Smooth muscle cell of the brain vasculature (primary cell): ENCODE results near the gene ZCCHC2.

Experiments
- DNase-seq: peaks from one replicate; pipeline ENCODE4 v3.0.0-alpha.2; 2012; ENCODE audit warnings: low read depth, low spot score

ZCCHC2 gene

DNA sequence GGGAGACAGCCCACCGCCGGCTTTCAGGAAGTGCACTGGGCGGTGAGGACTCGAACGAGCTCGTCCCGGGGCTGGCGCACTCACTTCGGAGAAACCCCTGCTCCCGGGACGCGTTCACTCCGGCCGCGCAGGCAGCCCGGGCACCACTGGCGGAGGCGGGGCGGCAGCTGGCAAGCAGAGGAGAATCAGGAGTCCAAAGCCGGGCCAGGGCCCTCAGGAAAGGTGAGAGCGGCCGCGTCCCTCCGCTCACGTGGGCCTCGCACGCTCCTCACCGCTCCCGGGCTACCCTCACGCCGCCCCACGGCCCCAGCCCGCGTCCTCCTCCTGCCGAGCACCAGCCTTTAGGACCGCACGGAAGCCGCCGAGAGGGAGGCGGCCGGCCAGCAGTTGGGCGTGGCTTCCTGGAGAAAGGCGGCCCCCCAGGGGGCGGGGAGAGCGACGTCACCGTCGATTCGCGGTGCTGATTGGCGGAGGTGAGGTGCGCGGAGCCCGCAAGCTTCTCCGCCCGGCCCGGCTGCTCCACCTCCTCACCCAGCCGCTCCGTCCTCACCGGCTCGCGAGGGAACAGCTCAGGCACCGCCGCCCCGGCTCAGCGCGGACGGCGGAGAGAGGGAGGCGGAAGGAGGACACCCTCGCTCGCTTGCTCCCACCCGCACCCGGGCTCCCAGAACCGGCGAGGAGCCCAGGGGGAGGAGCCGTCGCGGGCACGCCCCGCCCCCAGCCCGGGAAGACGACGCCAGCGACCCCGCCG lies at the start of gene ZCCHC2:
Gene ZCCHC2 (plus strand): TSS at position 522 of the 751 bp plus-strand sequence. CDS start 400 bp downstream, outside the sequence.
- DNase-seq = peak; percentile 92

DNA sequence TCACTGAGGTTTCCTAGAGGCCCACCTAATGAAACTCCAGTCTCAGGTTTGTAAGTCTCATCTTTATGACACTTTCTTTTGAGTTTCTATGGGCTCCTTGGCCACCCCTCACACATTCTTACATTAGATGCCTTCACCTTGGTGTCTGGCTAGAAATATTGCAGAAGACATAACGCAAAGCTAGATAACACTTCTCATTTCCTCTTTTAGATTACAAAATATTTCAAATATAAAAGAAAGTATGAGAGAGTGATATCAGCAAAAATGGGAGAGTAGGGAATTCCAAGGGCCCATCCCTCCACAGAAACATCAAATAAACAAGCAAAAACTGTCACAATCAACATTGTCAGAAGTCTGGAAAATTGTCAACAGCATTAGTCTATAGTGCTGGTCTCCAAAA lies 43.3 kb upstream of the ZCCHC2 start:
- no peak for DNase-seq

- no peak for DNase-seq
These were observed 41.9 kb upstream of the ZCCHC2 start for GRCh38 chr18:62480927-62481326.

DNA sequence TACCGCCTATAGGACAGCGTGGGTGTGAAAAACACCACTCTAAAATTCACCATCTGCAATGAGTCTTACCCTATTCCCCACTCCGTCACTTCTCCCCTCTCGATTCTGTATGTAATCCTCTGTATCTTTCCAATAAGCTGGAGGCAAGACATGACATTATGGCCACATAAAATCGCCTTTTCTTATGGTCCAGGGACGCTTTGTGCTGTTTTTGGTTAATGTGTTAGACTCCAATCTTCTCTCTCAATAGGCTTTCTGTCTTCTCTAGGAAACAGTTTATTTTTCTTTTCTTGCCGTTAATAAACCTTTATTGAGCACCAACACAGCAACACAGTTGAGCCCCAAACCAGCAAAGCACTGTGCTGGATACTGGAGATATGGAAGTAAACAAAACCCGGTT lies 37.9 kb upstream of the ZCCHC2 start:
- no peak for DNase-seq

- no peak for DNase-seq
These were observed 37.1 kb upstream of the ZCCHC2 start for GRCh38 chr18:62485684-62486083.

DNA sequence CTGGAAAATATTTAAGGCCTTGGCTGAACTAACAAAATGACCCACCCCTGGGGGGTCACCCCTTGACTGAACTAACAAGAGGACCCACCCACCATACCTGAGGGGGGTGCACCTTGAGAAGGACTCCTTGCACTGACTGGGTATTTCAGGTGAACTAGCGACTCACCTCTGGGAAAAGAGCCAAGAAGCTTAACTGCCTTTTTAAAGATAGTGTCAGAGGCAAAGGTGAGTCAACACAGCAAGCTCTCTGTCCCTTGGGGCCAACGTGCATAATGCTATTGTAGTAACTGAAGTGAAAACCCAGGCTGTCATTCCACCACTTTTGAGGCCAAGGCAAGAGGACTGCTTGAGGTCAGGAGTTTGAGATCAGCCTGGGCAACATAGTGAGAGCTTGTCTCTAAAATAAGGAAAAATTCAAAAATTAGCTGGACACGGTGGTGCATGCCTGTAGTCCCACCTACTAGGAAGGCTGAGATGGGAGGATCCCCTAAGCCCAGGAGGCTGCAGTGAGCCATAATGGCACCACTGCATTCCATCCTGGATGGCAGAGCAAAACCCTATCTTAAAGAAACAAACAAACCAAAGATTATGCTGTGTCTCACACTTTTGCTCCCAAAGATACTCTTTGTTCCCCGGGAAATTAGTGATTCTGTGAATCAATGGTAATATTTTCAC lies 36.4 kb upstream of the ZCCHC2 start:
- no peak for DNase-seq

GRCh38 chr18:62487161-62487560 lies 35.7 kb upstream of the ZCCHC2 start:
- DNase-seq = no peak

DNA sequence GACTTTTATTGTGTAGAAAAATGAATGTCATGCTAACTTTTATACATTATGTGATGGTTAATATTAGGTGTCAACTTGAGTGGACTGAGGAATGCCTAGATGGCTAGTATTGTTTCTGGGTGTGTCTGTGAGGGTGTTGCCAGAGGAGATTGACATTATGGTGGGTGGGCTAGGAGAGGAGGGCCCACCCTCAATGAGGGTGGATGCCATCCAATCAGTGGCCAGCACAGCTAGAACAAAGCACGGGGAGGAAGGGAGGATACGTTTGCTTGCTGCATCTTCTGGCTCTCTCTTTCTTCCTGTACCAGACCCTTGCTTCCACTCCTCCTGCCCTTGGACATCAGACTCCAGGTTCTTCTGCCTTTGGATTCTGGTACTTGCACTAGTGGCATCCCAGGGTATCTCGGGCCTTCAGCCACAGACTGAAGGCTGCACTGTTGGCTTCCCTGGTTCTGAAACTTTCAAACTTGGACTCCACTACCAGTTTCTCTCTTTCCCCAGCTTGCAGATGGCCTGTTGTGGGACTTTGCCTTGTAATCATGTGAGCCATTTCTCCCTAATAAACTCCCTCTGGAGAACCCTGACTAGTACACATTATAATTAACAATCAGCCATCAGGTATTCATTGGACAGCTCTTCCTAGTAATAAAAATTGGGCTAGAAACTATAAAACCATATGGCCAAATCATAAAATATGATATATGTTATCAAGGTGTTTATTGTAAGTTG lies 31.7 kb upstream of the ZCCHC2 start:
- no peak for DNase-seq

GRCh38 chr18:62493033-62493862 lies 29.6 kb upstream of the ZCCHC2 start:
- no peak for DNase-seq

DNA sequence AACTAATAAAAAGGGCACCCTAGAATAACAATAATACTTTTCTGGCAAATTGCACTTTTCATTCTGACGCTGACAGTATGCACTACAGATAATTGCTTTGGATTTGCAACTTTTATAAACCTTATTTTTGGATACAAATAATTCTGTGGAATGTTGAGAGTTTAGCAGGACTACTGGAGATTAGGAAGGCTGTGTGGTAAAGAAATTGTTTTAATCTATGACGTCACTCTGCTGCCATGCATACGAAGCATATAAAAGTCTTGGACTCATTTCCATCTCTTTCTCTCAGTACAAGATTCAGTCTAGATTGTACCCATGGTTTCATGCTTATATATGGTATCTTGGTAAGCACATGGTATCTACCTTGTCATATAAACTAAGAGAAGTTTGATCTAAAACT lies 28.1 kb upstream of the ZCCHC2 start:
- DNase-seq = no peak

DNA sequence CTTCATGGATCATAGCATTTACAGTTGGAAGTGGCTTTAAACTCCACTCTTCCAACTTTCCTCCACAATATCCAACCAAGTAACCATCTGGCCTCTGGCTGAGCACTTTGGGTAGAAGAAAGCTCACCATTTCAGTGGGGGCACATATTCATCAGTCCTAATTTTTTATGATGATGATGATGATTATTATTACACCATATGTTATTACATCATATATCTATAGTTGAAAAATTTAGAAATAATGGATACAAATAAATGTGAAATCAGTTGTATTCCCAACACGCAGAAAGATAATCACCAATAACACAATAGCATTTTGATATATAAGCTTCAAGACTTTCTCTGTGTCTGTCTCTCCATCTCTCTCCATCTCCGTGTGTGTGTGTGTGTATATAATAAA lies 26.6 kb upstream of the ZCCHC2 start:
- no peak for DNase-seq

DNA sequence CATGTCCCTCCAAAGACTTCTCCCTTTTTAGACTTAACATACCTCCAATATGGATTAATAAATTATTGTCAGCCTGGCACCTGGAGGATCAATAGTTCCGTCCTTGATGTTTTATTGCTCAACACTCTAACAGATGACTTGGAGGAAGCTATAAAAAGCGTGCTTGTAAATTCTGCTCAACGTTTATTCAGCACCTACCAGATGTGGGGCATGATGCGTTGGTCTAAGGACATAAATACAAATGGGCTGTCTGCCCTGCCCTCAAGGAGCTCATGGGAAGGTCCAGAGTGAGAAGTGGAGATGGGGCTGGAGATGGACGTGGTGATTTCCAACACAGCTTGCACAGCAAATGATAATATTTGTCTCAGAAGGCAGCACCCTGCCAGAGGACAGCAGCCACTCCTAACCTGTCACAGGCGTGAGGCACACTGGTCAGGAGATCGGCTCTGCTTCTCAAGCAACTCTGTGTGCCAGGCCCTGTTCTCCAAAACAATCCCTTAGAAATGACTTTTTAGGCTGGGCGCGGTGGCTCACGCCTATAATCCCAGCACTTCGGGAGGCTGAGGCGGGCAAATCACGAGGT lies 25.5 kb upstream of the ZCCHC2 start:
- DNase-seq = no peak

GRCh38 chr18:62498616-62499262 lies 24.1 kb upstream of the ZCCHC2 start:
- DNase-seq = no peak

DNA sequence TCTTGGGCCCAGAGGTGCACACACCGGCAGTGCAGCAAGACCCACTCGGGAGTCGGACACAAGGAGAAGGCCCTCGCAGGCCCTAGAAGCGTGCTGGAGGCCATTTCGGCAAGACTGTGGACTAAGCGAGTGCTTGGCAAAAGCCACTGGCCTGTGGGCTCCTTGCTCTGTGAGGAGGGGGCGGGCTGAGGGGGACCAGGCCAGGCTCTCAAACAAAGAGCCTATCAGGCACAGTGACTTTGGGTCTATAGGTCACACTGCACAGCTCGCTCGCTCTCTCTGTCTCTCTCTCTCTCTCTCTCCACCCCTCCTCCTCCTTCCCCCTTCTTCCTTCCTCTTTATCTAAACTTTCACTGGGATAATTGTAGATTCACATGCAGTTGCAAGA lies 23.6 kb upstream of the ZCCHC2 start:
- DNase-seq = no peak

DNA sequence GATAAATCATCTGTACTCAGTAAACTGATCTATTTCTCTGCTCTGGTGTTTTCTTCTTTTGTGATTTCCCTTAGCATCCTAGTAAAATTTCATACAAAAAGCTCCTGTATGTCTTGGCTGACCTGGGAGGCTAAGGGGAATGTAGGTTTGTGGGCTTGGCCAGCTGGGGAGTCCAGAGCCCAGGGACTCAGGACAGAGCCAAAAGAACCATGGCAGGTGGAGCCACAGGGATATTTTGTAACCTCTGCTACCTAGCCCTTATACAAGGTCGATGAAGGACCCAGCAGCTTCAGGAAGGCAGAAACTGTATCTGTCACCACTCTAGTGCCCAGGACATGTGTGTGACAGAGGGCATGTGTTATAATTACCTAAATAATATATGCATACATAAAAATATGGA lies 22.7 kb upstream of the ZCCHC2 start:
- no peak for DNase-seq

DNA sequence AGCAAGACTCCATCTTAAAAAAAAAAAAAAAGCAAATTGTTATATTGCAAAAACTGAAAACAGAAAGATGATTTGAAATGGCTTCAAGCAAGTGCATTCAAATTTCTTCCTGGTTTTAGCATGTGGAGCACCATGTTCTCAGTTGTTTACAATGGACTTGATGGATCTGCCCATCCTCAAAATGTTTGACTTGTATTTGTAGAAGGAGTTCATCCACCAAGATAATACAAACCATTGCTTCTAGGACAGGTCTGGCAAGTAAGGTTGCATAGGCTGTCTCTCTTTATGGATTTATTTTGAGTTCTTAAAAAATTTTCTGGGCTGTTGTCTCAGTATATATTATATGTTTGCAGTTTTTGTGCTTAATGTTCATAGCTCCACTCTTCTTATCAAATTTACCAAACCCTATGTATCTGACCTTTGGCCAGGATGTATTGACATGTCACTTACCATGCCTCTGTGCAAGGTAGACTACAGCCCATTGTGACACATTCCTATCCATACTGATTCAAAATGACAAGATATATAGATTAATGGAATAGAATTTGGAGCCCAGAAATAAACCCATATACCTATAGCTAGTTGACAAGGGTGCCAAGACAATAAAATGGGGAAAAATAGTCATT lies 21.7 kb upstream of the ZCCHC2 start:
- DNase-seq = no peak

DNA sequence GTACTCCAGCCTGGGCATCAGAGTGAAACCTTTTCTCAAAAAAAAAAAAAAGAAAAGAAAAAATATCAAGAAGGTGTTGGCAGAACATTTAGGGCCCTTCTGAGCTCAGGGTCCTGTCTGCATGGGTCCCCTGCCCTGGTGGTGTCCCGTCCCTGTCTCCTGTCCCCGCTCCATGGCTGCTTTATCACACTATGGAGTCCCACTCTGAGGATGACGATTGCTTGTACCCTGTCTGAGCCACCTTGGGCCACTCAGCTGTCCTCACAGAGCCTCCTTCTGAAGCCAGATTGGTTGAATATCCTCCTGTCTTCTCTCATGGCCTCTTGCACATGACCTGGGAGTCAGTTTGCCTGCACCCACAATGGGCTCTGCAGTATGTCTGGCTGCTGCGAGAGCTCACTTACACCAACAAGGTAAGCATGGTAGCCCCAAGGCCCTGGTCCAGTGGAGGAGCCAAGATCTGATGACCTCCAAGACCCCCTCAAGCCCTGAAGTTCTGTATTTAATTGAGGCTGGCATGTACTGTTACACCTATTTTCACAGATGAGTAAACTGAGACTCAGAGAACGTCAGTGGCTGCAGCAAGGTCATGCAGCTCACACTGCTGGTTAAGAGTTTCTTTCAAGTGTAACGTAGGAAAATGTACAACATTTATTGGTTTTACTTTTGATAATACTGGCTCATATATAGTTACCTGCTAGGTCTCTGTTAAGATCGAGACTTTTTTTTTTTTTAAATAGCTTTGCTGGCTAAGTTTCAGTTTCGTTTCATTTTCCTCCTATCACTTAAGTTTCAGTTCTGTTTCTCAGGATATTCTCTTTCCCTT lies 16.9 kb upstream of the ZCCHC2 start:
- no peak for DNase-seq

DNA sequence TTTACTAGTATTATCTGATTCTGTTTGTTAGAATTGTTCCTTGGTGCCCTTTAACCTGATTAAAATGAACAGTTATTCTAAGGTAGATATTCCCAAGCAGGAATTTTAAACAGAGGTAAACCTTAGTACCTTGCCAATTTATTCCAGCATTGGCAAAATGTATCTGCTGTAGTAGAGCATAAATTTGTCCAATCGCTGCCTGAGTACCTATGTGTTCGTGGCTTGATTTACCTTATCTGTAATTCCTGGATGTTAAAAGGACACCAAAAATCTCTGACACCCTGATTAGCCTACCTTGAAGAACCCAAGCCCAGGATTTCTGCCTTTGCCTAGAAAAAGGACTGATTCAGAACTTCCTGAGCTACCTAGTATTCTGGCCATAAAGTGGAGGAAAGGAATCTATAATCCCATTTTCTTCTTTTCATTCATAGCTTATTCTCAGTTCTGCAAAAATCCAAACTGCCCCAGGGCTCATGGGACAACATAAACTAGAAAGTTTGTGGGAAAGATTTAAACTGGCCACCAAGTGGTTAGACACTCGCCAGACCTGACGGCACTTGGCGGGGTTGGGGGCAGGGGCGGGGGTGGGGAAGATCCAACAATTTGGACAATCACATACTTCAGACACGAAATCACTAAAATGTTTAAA lies 16.2 kb upstream of the ZCCHC2 start:
- no peak for DNase-seq

- DNase-seq = no peak
These were observed 13.0 kb upstream of the ZCCHC2 start for GRCh38 chr18:62509779-62510178.
